Stomach (tissue), 4 donors: ENCODE measurements around the gene OTOR.

ENCODE experiments used
- CTCF ChIP-seq, 7 experiments: fragments of 450-650 bp in 4 of 7; fragments of 200-600 bp in 3 of 7; sonication (generic) in 3 of 7; IDR thresholded peaks; one replicate each; pipeline ENCODE4 v1.5.1; 2016 to 2019; ENCODE audit warnings: antibody characterized with exemption in 7 of 7, control low read depth in 2 of 7, mild to moderate bottlenecking in 1 of 7
- EP300 ChIP-seq: sonication (generic); formaldehyde crosslinking; IDR thresholded peaks from one replicate; pipeline ENCODE4 v1.6.1; 2017; ENCODE audit warnings: antibody characterized with exemption
- POLR2A ChIP-seq, 4 donors: fragments of 450-650 bp; IDR thresholded peaks; one replicate each; pipeline ENCODE4 v1.6.1; 2016; ENCODE audit warnings: antibody characterized with exemption in 4 of 4, control low read depth in 2 of 4, mild to moderate bottlenecking in 1 of 4, moderate library complexity in 1 of 4
- POLR2AphosphoS5 ChIP-seq, 3 donors: sonication (generic); formaldehyde crosslinking; IDR thresholded peaks; one replicate each; pipeline ENCODE4 v1.6.1; 2016; ENCODE audit warnings: antibody characterized with exemption in 3 of 3

DNA sequence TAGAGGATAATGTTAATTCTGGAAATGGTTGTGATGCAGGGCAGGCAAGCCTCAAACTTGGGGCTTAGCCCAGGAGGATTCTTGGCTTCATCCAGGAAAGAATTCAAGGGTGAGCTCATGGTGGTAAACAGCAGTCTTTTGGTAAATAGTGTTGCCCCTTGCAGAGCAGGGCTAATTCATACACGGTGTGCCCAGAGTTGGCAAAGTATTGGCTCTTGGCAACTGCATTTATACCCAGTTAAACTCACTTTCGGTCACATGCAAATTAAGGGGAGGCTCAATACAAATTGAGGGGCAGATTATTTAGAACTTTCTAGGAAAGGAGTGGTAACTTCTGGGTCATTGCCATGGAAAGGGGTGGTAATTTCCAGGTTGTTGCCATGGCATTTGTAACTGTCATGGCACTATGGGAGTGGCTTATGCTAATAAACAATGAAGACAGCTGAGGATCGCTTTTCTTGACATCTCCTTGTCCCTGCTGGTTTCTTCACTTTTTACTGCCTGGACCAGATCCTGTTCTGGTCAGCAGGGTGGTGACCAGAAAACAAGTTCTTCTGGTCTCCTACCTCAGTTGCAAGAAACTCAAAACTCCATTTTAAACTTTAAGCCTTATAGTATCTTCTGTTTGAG, 3.9 kb upstream of the OTOR start:
- TF ChIP-seq CTCF (IDR thresholded peaks at IDR 0.05) (no peak), POLR2A (IDR thresholded peaks at IDR 0.05) (no peak), EP300 (no peak), POLR2AphosphoS5 (IDR thresholded peaks at IDR 0.05) (no peak)
